Muscle layer of colon (tissue), 2 donors: Measurements from ENCODE around the gene WNT1.
A peak's percentile ranks its signal among the peaks of the same experiment; 100 is the strongest.

ENCODE experiments used
- H3K27ac ChIP-seq: one replicate; pipeline ENCODE4 v1.7.0; 2013; ENCODE audit warnings: low read depth, mild to moderate bottlenecking, low read length, moderate library complexity
- H3K27me3 ChIP-seq, 2 donors: one replicate each; pipeline ENCODE4 v1.7.0; 2013; ENCODE audit warnings: low read length in 2 of 2, mild to moderate bottlenecking in 2 of 2; ENCODE audit not compliant: insufficient read depth in 2 of 2, control insufficient read depth in 1 of 2
- H3K36me3 ChIP-seq: one replicate; pipeline ENCODE4 v1.7.0; 2013; ENCODE audit warnings: mild to moderate bottlenecking, low read length; ENCODE audit not compliant: insufficient read depth
- H3K4me1 ChIP-seq: one replicate; pipeline ENCODE4 v1.7.0; 2013; ENCODE audit warnings: mild to moderate bottlenecking, low read length; ENCODE audit not compliant: insufficient read depth
- H3K4me3 ChIP-seq, 2 donors: one replicate each; pipeline ENCODE4 v1.7.0; 2013; ENCODE audit warnings: low read length in 2 of 2, low read depth in 1 of 2, mild to moderate bottlenecking in 1 of 2, moderate library complexity in 1 of 2
- H3K9ac ChIP-seq: one replicate; pipeline ENCODE4 v1.7.0; 2013; ENCODE audit warnings: low read length
- H3K9me3 ChIP-seq: one replicate; pipeline ENCODE4 v1.7.0; 2013; ENCODE audit warnings: mild to moderate bottlenecking, low read length
- donor health status: abdominal sarcoma.
- donor health status: Adenocarcinoma of cecum.

WNT1 gene

GRCh38 chr12:49017891-49018260, 39.8 kb downstream of the WNT1 start:
- Histone ChIP-seq H3K4me1 (peaks cover 11% of the 10 kb centered on the region), H3K27me3 (no peaks in the 10 kb centered on the region), H3K27ac (peak overlapping the region; percentile 74), H3K9me3 (no peaks in the 10 kb centered on the region), H3K9ac (peak overlapping the region; percentile 98), H3K36me3 (peaks cover 21% of the 10 kb centered on the region), H3K4me3 (peak overlapping the region; percentile 70 to 98)

- H3K9ac ChIP-seq: peak within 1 kb of the TSS; percentile 98
- peaks cover 11% of the 10 kb centered on the region for H3K4me1 ChIP-seq
- peaks cover 26% of the 10 kb centered on the region for H3K36me3 ChIP-seq
- H3K9me3 ChIP-seq: no peaks in the 10 kb centered on the region
- H3K4me3 ChIP-seq: peak within 1 kb of the TSS; percentile 70 to 98
- H3K27me3 ChIP-seq: no peaks in the 10 kb centered on the region
- peak within 1 kb of the TSS; percentile 74 for H3K27ac ChIP-seq
Observed at GRCh38 chr12:49018261-49019119, 40.4 kb downstream of the WNT1 start, which contains the start of gene PRKAG1. TSS of gene PRKAG1 (minus strand) at chr12:49018776. CDS start at chr12:49018740, 36 bp downstream.

GRCh38 chr12:49019120-49019430, 41.0 kb downstream of the WNT1 start:
- Histone ChIP-seq H3K4me1 (peaks cover 11% of the 10 kb centered on the region), H3K36me3 (peaks cover 32% of the 10 kb centered on the region), H3K9ac (peak overlapping the region; percentile 98), H3K9me3 (no peaks in the 10 kb centered on the region), H3K27ac (peak overlapping the region; percentile 74), H3K27me3 (no peaks in the 10 kb centered on the region), H3K4me3 (peak overlapping the region; percentile 51 to 98)

- H3K4me1 ChIP-seq: peaks cover 11% of the 10 kb centered on the region
- no peaks in the 10 kb centered on the region for H3K9me3 ChIP-seq
- no peaks in the 10 kb centered on the region for H3K27me3 ChIP-seq
- H3K36me3 ChIP-seq: peaks cover 38% of the 10 kb centered on the region
- peak overlapping the region; percentile 74 for H3K27ac ChIP-seq
- no peak overlapping the region for H3K9ac ChIP-seq
- no peak overlapping the region for H3K4me3 ChIP-seq
Observed at GRCh38 chr12:49019443-49020324, 41.6 kb downstream of the WNT1 start.

- Histone ChIP-seq H3K27me3 (no peaks in the 10 kb centered on the region), H3K9ac (no peak overlapping the region), H3K9me3 (no peaks in the 10 kb centered on the region), H3K27ac (no peak overlapping the region), H3K4me3 (no peak overlapping the region), H3K4me1 (peaks cover 11% of the 10 kb centered on the region), H3K36me3 (peaks cover 46% of the 10 kb centered on the region)
Observed at GRCh38 chr12:49020441-49020840, 42.3 kb downstream of the WNT1 start.

- H3K9me3 ChIP-seq: no peaks in the 10 kb centered on the region
- H3K27me3 ChIP-seq: no peaks in the 10 kb centered on the region
- peaks cover 11% of the 10 kb centered on the region for H3K4me1 ChIP-seq
- H3K27ac ChIP-seq: no peak overlapping the region
- H3K36me3 ChIP-seq: peaks cover 56% of the 10 kb centered on the region
- no peak overlapping the region for H3K9ac ChIP-seq
- H3K4me3 ChIP-seq: no peak overlapping the region
Observed at GRCh38 chr12:49021292-49021915, 43.3 kb downstream of the WNT1 start.

- Histone ChIP-seq H3K27me3 (no peaks in the 10 kb centered on the region), H3K4me1 (peaks cover 4% of the 10 kb centered on the region), H3K36me3 (peaks cover 68% of the 10 kb centered on the region), H3K4me3 (no peak overlapping the region), H3K9me3 (no peaks in the 10 kb centered on the region), H3K27ac (no peak overlapping the region), H3K9ac (no peak overlapping the region)
Observed at GRCh38 chr12:49022558-49023178, 44.5 kb downstream of the WNT1 start.

- no peaks in the 10 kb centered on the region for H3K4me1 ChIP-seq
- no peak overlapping the region for H3K27ac ChIP-seq
- H3K9ac ChIP-seq: no peak overlapping the region
- H3K9me3 ChIP-seq: no peaks in the 10 kb centered on the region
- H3K4me3 ChIP-seq: no peak overlapping the region
- peaks cover 80% of the 10 kb centered on the region for H3K36me3 ChIP-seq
- no peaks in the 10 kb centered on the region for H3K27me3 ChIP-seq
Observed at GRCh38 chr12:49023812-49024211, 45.7 kb downstream of the WNT1 start.

- H3K27ac ChIP-seq: no peak overlapping the region
- no peak overlapping the region for H3K4me3 ChIP-seq
- no peak overlapping the region for H3K9ac ChIP-seq
- H3K4me1 ChIP-seq: no peaks in the 10 kb centered on the region
- H3K9me3 ChIP-seq: no peaks in the 10 kb centered on the region
- no peaks in the 10 kb centered on the region for H3K27me3 ChIP-seq
- peaks cover 84% of the 10 kb centered on the region for H3K36me3 ChIP-seq
Observed at GRCh38 chr12:49024543-49024942, 46.4 kb downstream of the WNT1 start.

GRCh38 chr12:49025463-49025862, 47.3 kb downstream of the WNT1 start:
- Histone ChIP-seq H3K4me3 (no peak overlapping the region), H3K9me3 (no peaks in the 10 kb centered on the region), H3K36me3 (peaks cover 88% of the 10 kb centered on the region), H3K9ac (no peak overlapping the region), H3K4me1 (no peaks in the 10 kb centered on the region), H3K27me3 (no peaks in the 10 kb centered on the region), H3K27ac (no peak overlapping the region)

GRCh38 chr12:49026101-49026500, 48.0 kb downstream of the WNT1 start:
- H3K4me1 ChIP-seq: no peaks in the 10 kb centered on the region
- no peaks in the 10 kb centered on the region for H3K9me3 ChIP-seq
- H3K9ac ChIP-seq: no peak overlapping the region
- peaks cover 86% of the 10 kb centered on the region for H3K36me3 ChIP-seq
- no peak overlapping the region for H3K27ac ChIP-seq
- H3K4me3 ChIP-seq: no peak overlapping the region
- H3K27me3 ChIP-seq: no peaks in the 10 kb centered on the region
